Measurements from ENCODE around the gene PXDN.
"Not testable (repeated sequence)": the region's sequence is repeated elsewhere in the genome, so short reads cannot be mapped to it uniquely, and the experiment has no call there.

PXDN gene

GRCh38 chr2:1757567-1757966, 13.3 kb upstream of the PXDN start:
- Histone ChIP-seq H3K27me3 (ENCODE audit: insufficient read depth, low read depth, severe bottlenecking) (no peaks in the 10 kb centered on the region), H3K27ac (no peak overlapping the region), H3K4me3 (ENCODE audit: low read depth, low read length) (no peak overlapping the region), H3K9me3 (ENCODE audit: severe bottlenecking) (peaks cover 33% of the 10 kb centered on the region), H3K36me3 (no peaks in the 10 kb centered on the region)
- no peak for TF ChIP-seq CTCF (IDR thresholded peaks at IDR 0.05; ENCODE audit: low read depth, low read length)
- DNase-seq = no peak

- H3K9me3 ChIP-seq (ENCODE audit: severe bottlenecking) = peaks cover 33% of the 10 kb centered on the region
- not testable (repeated sequence) for H3K27ac ChIP-seq
Observed at GRCh38 chr2:1757146-1757545, 12.8 kb upstream of the PXDN start.

GRCh38 chr2:1756456-1756855, 12.1 kb upstream of the PXDN start:
- Histone ChIP-seq H3K4me3 (ENCODE audit: low read depth, low read length) (no peak overlapping the region), H3K27ac (no peak overlapping the region), H3K9me3 (ENCODE audit: severe bottlenecking) (peaks cover 33% of the 10 kb centered on the region), H3K36me3 (no peaks in the 10 kb centered on the region), H3K27me3 (ENCODE audit: insufficient read depth, low read depth, severe bottlenecking) (no peaks in the 10 kb centered on the region)
- DNase-seq = no peak
- TF ChIP-seq CTCF (IDR thresholded peaks at IDR 0.05; ENCODE audit: low read depth, low read length) = no peak

More at GRCh38 chr2:1757146-1757545, 12.8 kb upstream of the PXDN start:
- not testable (repeated sequence) for H3K27me3 ChIP-seq (ENCODE audit: insufficient read depth, low read depth, severe bottlenecking); DNase-seq; H3K36me3 ChIP-seq; H3K4me3 ChIP-seq (ENCODE audit: low read depth, low read length)

- H3K27me3 ChIP-seq (ENCODE audit: insufficient read depth, low read depth, severe bottlenecking) = no peaks in the 10 kb centered on the region
- no peak overlapping the region for H3K27ac ChIP-seq
- H3K9me3 ChIP-seq (ENCODE audit: severe bottlenecking) = peaks cover 33% of the 10 kb centered on the region
- H3K36me3 ChIP-seq = no peaks in the 10 kb centered on the region
- DNase-seq = no peak
- no peak overlapping the region for H3K4me3 ChIP-seq (ENCODE audit: low read depth, low read length)
- TF ChIP-seq CTCF (IDR thresholded peaks at IDR 0.05; ENCODE audit: low read depth, low read length) = no peak
Observed at GRCh38 chr2:1755436-1756191, 11.3 kb upstream of the PXDN start.

GRCh38 chr2:1754461-1755170, 10.3 kb upstream of the PXDN start:
- H3K27me3 ChIP-seq (ENCODE audit: insufficient read depth, low read depth, severe bottlenecking) = no peaks in the 10 kb centered on the region
- H3K36me3 ChIP-seq = no peaks in the 10 kb centered on the region
- peaks cover 29% of the 10 kb centered on the region for H3K9me3 ChIP-seq (ENCODE audit: severe bottlenecking)
- no peak for TF ChIP-seq CTCF (IDR thresholded peaks at IDR 0.05; ENCODE audit: low read depth, low read length)
- no peak for DNase-seq
- H3K4me3 ChIP-seq (ENCODE audit: low read depth, low read length) = no peak overlapping the region
- no peak overlapping the region for H3K27ac ChIP-seq

GRCh38 chr2:1754046-1754445, 9.7 kb upstream of the PXDN start:
- TF ChIP-seq CTCF (IDR thresholded peaks at IDR 0.05; ENCODE audit: low read depth, low read length) = no peak

More at GRCh38 chr2:1754046-1754445, 9.7 kb upstream of the PXDN start:
- no peak for DNase-seq
- no peaks in the 10 kb centered on the region for H3K36me3 ChIP-seq
- H3K4me3 ChIP-seq (ENCODE audit: low read depth, low read length) = no peak overlapping the region
- no peak overlapping the region for H3K27ac ChIP-seq
- H3K9me3 ChIP-seq (ENCODE audit: severe bottlenecking) = peaks cover 24% of the 10 kb centered on the region
- no peaks in the 10 kb centered on the region for H3K27me3 ChIP-seq (ENCODE audit: insufficient read depth, low read depth, severe bottlenecking)

Data from WERI-Rb-1 (cell line).